Measurements from ENCODE around the gene AP3B1. TPM values are rescaled to one million over a fixed set of nuclear protein-coding genes. Genes with fewer than 3 reads are reported as not detected.

The AP3B1 gene
- total RNA-seq, 2 experiments from 2014 or later, result 32.5 to 39.5 TPM

- H3K4me3 ChIP-seq (ENCODE audit: low read depth, low read length, poor library complexity, severe bottlenecking), result no peak overlapping the region
- no peaks in the 10 kb centered on the region for H3K79me2 ChIP-seq (ENCODE audit: insufficient read depth, low read depth, low read length)
- intact Hi-C loops (cut with micrococcal nuclease; ENCODE audit: unreplicated experiment), result no loop called here
- H3K9me3 ChIP-seq (ENCODE audit: low read length), result no peaks in the 10 kb centered on the region
- H3K9me2 ChIP-seq (ENCODE audit: insufficient read depth, low read length), result no peaks in the 10 kb centered on the region
- H3K4me2 ChIP-seq (ENCODE audit: low read length), result no peak overlapping the region
- no TSS peak for BruUV-seq (replicated peaks)
- H2AFZ ChIP-seq (ENCODE audit: low read length), result no peak overlapping the region
- H3K4me1 ChIP-seq (ENCODE audit: insufficient read depth, low read length, poor library complexity, severe bottlenecking), result no peaks in the 10 kb centered on the region
- no peaks in the 10 kb centered on the region for H3K36me3 ChIP-seq (ENCODE audit: insufficient read depth, low read length)
- TF ChIP-seq EZH2phosphoT487 (IDR thresholded peaks at IDR 0.05; ENCODE audit: borderline replicate concordance, low read depth, low read length) (no peak), CTCF (conservative IDR thresholded peaks at IDR 0.05; ENCODE audit: low read length) (no peak)
- ChIA-PET CTCF (ENCODE audit: unreplicated experiment) (no interaction called here), POLR2A (no interaction called here)
- H3K27ac ChIP-seq (ENCODE audit: low read depth, low read length, poor library complexity, severe bottlenecking), result no peak overlapping the region
- H4K20me1 ChIP-seq (ENCODE audit: insufficient read depth, low read length), result no peaks in the 10 kb centered on the region
- no peak for DNase-seq (ENCODE audit: low spot score)
These were observed 298.6 kb downstream of the AP3B1 start for GRCh38 chr5:77995793-77996409.

- H3K79me2 ChIP-seq (ENCODE audit: insufficient read depth, low read depth, low read length), result no peaks in the 10 kb centered on the region
- no peak for DNase-seq (ENCODE audit: low spot score)
- no peaks in the 10 kb centered on the region for H3K9me3 ChIP-seq (ENCODE audit: low read length)
- ChIA-PET CTCF (ENCODE audit: unreplicated experiment) (no interaction called here), POLR2A (interaction anchor here (0.8 kb wide), 1 partner anchor 24 kb away, joined by 3 read pairs; no protein-coding TSS in a partner anchor)
- no peaks in the 10 kb centered on the region for H3K4me1 ChIP-seq (ENCODE audit: insufficient read depth, low read length, poor library complexity, severe bottlenecking)
- no peak overlapping the region for H3K4me3 ChIP-seq (ENCODE audit: low read depth, low read length, poor library complexity, severe bottlenecking)
- no peaks in the 10 kb centered on the region for H3K36me3 ChIP-seq (ENCODE audit: insufficient read depth, low read length)
- no TSS peak for BruUV-seq (replicated peaks)
- H3K27ac ChIP-seq (ENCODE audit: low read depth, low read length, poor library complexity, severe bottlenecking), result no peak overlapping the region
- no peaks in the 10 kb centered on the region for H3K9me2 ChIP-seq (ENCODE audit: insufficient read depth, low read length)
- H4K20me1 ChIP-seq (ENCODE audit: insufficient read depth, low read length), result no peaks in the 10 kb centered on the region
- TF ChIP-seq EZH2phosphoT487 (IDR thresholded peaks at IDR 0.05; ENCODE audit: borderline replicate concordance, low read depth, low read length) (no peak), CTCF (conservative IDR thresholded peaks at IDR 0.05; ENCODE audit: low read length) (no peak)
- H2AFZ ChIP-seq (ENCODE audit: low read length), result no peak overlapping the region
- intact Hi-C loops (cut with micrococcal nuclease; ENCODE audit: unreplicated experiment), result no loop called here
- H3K4me2 ChIP-seq (ENCODE audit: low read length), result no peak overlapping the region
These were observed 299.6 kb downstream of the AP3B1 start for GRCh38 chr5:77994943-77995342.

GRCh38 chr5:77993855-77994318, 300.6 kb downstream of the AP3B1 start:
- Histone ChIP-seq H3K36me3 (ENCODE audit: insufficient read depth, low read length) (no peaks in the 10 kb centered on the region), H3K4me3 (ENCODE audit: low read depth, low read length, poor library complexity, severe bottlenecking) (no peak overlapping the region), H4K20me1 (ENCODE audit: insufficient read depth, low read length) (no peaks in the 10 kb centered on the region), H3K4me2 (ENCODE audit: low read length) (no peak overlapping the region), H3K9me3 (ENCODE audit: low read length) (no peaks in the 10 kb centered on the region), H3K4me1 (ENCODE audit: insufficient read depth, low read length, poor library complexity, severe bottlenecking) (no peaks in the 10 kb centered on the region), H2AFZ (ENCODE audit: low read length) (no peak overlapping the region), H3K9me2 (ENCODE audit: insufficient read depth, low read length) (no peaks in the 10 kb centered on the region), H3K27ac (ENCODE audit: low read depth, low read length, poor library complexity, severe bottlenecking) (no peak overlapping the region), H3K79me2 (ENCODE audit: insufficient read depth, low read depth, low read length) (no peaks in the 10 kb centered on the region)
- TF ChIP-seq EZH2phosphoT487 (IDR thresholded peaks at IDR 0.05; ENCODE audit: borderline replicate concordance, low read depth, low read length), result no peak
- no peak for TF ChIP-seq CTCF (conservative IDR thresholded peaks at IDR 0.05; ENCODE audit: low read length)
- ChIA-PET CTCF (ENCODE audit: unreplicated experiment) (no interaction called here), POLR2A (interaction anchor here (0.7 to 0.8 kb wide), 2 partner anchors 23 to 356 kb away, joined by 3 read pairs; no protein-coding TSS in a partner anchor)
- intact Hi-C loops (cut with micrococcal nuclease; ENCODE audit: unreplicated experiment), result no loop called here
- DNase-seq (ENCODE audit: low spot score), result no peak
- no TSS peak for BruUV-seq (replicated peaks)

Measured in OCI-LY7 (cell line).